HEK293T (cell line): Measurements from ENCODE around the gene CPTP.

Experiments used
- CTCF ChIA-PET: fragments of 350-600 bp; formaldehyde crosslinking; extraction: SDS; loops from one replicate; lab custom pipeline; 2021; ENCODE audit warnings: antibody characterized with exemption, inconsistent platforms; lab: Yijun Ruan, JAX
- POLR2A ChIA-PET: fragments of 350-600 bp; formaldehyde crosslinking; extraction: SDS; loops from one replicate; lab custom pipeline; 2020; ENCODE audit warnings: antibody characterized with exemption, inconsistent platforms; lab: Yijun Ruan, JAX
- DNase-seq: peaks from one replicate; pipeline ENCODE4 v3.0.0; 2012; ENCODE audit warnings: mixed read lengths; ENCODE audit errors: extremely low spot score
- ARNT ChIP-seq: fragments of 450-650 bp; IDR thresholded peaks from 2 replicates; pipeline ENCODE4 v1.6.1; 2017; ENCODE audit warnings: mild to moderate bottlenecking
- BHLHE40 ChIP-seq: fragments of 450-650 bp; IDR thresholded peaks from 2 replicates; pipeline ENCODE4 v1.6.1; 2016; ENCODE audit warnings: mild to moderate bottlenecking, moderate library complexity, borderline replicate concordance
- CTBP1 ChIP-seq: fragments of 450-650 bp; IDR thresholded peaks from 2 replicates; pipeline ENCODE4 v1.6.1; 2016; ENCODE audit warnings: borderline replicate concordance
- ELF4 ChIP-seq: fragments of 450-650 bp; IDR thresholded peaks from 2 replicates; pipeline ENCODE4 v1.6.1; 2017; ENCODE audit warnings: antibody characterized with exemption
- FOXA1 ChIP-seq: fragments of 450-650 bp; IDR thresholded peaks from 2 replicates; pipeline ENCODE4 v1.6.1; 2016; ENCODE audit warnings: mild to moderate bottlenecking
- FOXK2 ChIP-seq: fragments of 450-650 bp; IDR thresholded peaks from 2 replicates; pipeline ENCODE4 v1.6.1; 2016; ENCODE audit warnings: mild to moderate bottlenecking
- FOXM1 ChIP-seq: fragments of 450-650 bp; IDR thresholded peaks from 2 replicates; pipeline ENCODE4 v1.6.1; 2017; ENCODE audit warnings: mild to moderate bottlenecking, borderline replicate concordance
- HDGF ChIP-seq: fragments of 450-650 bp; IDR thresholded peaks from 2 replicates; pipeline ENCODE4 v1.6.1; 2017; ENCODE audit warnings: antibody characterized with exemption, borderline replicate concordance
- L3MBTL2 ChIP-seq: fragments of 450-650 bp; conservative IDR thresholded peaks from 2 replicates; pipeline ENCODE4 v1.6.1; 2016; ENCODE audit warnings: mild to moderate bottlenecking
- LEF1 ChIP-seq: fragments of 450-650 bp; IDR thresholded peaks from 2 replicates; pipeline ENCODE4 v1.6.1; 2017; ENCODE audit warnings: mild to moderate bottlenecking, borderline replicate concordance
- NFRKB ChIP-seq: fragments of 450-650 bp; IDR thresholded peaks from 2 replicates; pipeline ENCODE4 v1.6.1; 2016; ENCODE audit warnings: mild to moderate bottlenecking, moderate library complexity
- PKNOX1 ChIP-seq: fragments of 450-650 bp; IDR thresholded peaks from 2 replicates; pipeline ENCODE4 v1.6.1; 2016
- SP1 ChIP-seq: fragments of 450-650 bp; IDR thresholded peaks from 2 replicates; pipeline ENCODE4 v1.6.1; 2017
- SUZ12 ChIP-seq: fragments of 450-650 bp; IDR thresholded peaks from 2 replicates; pipeline ENCODE4 v1.6.1; 2016; ENCODE audit warnings: mild to moderate bottlenecking
- TARDBP ChIP-seq: fragments of 450-650 bp; IDR thresholded peaks from 2 replicates; pipeline ENCODE4 v1.6.1; 2016
- ZNF384 ChIP-seq: fragments of 450-650 bp; IDR thresholded peaks from 2 replicates; pipeline ENCODE4 v1.6.1; 2016

The CPTP gene

GRCh38 chr1:1357871-1358432 lies 33.4 kb downstream of the CPTP start:
- no peak for TF ChIP-seq HDGF
- TF ChIP-seq CTBP1: no peak
- TF ChIP-seq SP1: no peak
- TF ChIP-seq LEF1: no peak
- POLR2A ChIA-PET: interaction anchor here (2.3 kb wide), 1 partner anchor 17 kb away, joined by 8 read pairs; the partner anchor contains the start of gene AURKAIP1
- CTCF ChIA-PET: interaction anchor here (0.8 kb wide), 1 partner anchor 14 kb away, joined by 4 read pairs; no protein-coding TSS in a partner anchor
- DNase-seq: no peak

- DNase-seq: no peak
- CTCF ChIA-PET: no interaction called here
- POLR2A ChIA-PET: interaction anchor here (2.3 kb wide), 1 partner anchor 16 kb away, joined by 8 read pairs; the partner anchor contains the start of gene AURKAIP1
- TF ChIP-seq ELF4: no peak
- TF ChIP-seq PKNOX1: no peak
- TF ChIP-seq TARDBP: no peak
- no peak for TF ChIP-seq SP1
- no peak for TF ChIP-seq FOXK2
- TF ChIP-seq BHLHE40: no peak
- TF ChIP-seq ARNT: no peak
- no peak for TF ChIP-seq HDGF
- TF ChIP-seq LEF1: no peak
- TF ChIP-seq FOXA1: no peak
- TF ChIP-seq CTBP1: no peak
- TF ChIP-seq SUZ12: no peak
- no peak for TF ChIP-seq FOXM1
Measured at GRCh38 chr1:1358433-1359271, 34.0 kb downstream of the CPTP start, which contains the start of gene MXRA8. TSS of gene MXRA8 (minus strand) at chr1:1358555. CDS start at chr1:1358504, 51 bp downstream.

GRCh38 chr1:1359308-1359663 lies 34.7 kb downstream of the CPTP start:
- CTCF ChIA-PET: no interaction called here
- DNase-seq: no peak
- TF ChIP-seq FOXM1: no peak
- TF ChIP-seq SUZ12: no peak
- TF ChIP-seq L3MBTL2: no peak
- TF ChIP-seq SP1: no peak
- no peak for TF ChIP-seq NFRKB
- TF ChIP-seq ZNF384: no peak
- TF ChIP-seq ELF4: no peak
- TF ChIP-seq ARNT: no peak
- TF ChIP-seq PKNOX1: no peak
- no peak for TF ChIP-seq CTBP1
- TF ChIP-seq BHLHE40: no peak
- no peak for TF ChIP-seq FOXK2
- no peak for TF ChIP-seq HDGF
- TF ChIP-seq TARDBP: no peak
- no peak for TF ChIP-seq FOXA1
- TF ChIP-seq LEF1: no peak
- POLR2A ChIA-PET: interaction anchor here (2.3 kb wide), 1 partner anchor 16 kb away, joined by 8 read pairs; the partner anchor contains the start of gene AURKAIP1

- CTCF ChIA-PET: no interaction called here
- no peak for TF ChIP-seq SUZ12
- TF ChIP-seq FOXA1: no peak
- TF ChIP-seq NFRKB: no peak
- TF ChIP-seq ZNF384: no peak
- POLR2A ChIA-PET: no interaction called here
- no peak for DNase-seq
Measured at GRCh38 chr1:1359664-1360468, 35.3 kb downstream of the CPTP start.

GRCh38 chr1:1360506-1361169 lies 36.0 kb downstream of the CPTP start:
- no peak for DNase-seq
- ChIA-PET POLR2A (no interaction called here), CTCF (no interaction called here)
- TF ChIP-seq TARDBP: no peak
- TF ChIP-seq HDGF: no peak
- TF ChIP-seq ELF4: no peak
- TF ChIP-seq FOXM1: no peak
- no peak for TF ChIP-seq FOXA1
- TF ChIP-seq L3MBTL2: no peak
- no peak for TF ChIP-seq SP1
- no peak for TF ChIP-seq BHLHE40
